ENCODE results near the gene PDGFRB.
A peak's percentile ranks its signal among the peaks of the same experiment; 100 is the strongest.

PDGFRB gene

GRCh38 chr5:150129454-150129812 is 26.2 kb downstream of the PDGFRB start:
- no peak for DNase-seq

- no peak for DNase-seq
These were observed 28.8 kb downstream of the PDGFRB start for GRCh38 chr5:150126921-150127265.

DNA sequence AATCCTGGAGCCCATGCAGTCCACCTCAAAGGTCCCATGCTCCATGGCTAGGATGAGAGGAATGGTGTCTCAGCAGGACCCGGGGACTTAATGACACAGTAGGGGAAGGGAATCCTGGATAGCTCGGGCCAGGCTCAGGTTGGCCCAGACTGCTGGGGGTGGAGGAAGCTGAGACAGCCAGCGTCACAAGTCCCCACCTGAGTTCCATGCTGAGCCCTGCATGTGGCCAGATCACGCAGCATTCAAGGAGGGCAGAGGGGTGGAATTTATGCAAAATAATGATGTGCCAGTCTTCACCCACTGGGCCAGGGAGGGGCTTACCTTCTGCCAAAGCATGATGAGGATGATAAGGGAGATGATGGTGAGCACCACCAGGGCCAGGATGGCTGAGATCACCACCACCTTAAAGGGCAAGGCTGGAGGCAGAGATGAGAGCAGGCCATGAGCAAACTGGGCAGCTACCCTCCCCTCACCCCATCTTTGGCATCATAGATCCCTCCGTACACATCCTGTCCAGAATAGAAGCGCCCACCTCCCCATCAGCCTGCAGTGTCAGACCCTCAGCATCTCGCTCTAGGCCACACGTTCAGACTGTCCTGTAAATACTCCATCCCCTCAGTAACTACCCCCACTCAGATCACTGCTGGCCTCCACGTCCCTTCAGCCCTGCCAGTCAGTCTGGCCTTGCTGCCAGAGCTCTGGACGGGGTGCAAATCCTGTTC is 29.3 kb downstream of the PDGFRB start:
- DNase-seq: no peak

- DNase-seq: no peak
These were observed 30.3 kb downstream of the PDGFRB start for GRCh38 chr5:150125334-150125733.

DNA sequence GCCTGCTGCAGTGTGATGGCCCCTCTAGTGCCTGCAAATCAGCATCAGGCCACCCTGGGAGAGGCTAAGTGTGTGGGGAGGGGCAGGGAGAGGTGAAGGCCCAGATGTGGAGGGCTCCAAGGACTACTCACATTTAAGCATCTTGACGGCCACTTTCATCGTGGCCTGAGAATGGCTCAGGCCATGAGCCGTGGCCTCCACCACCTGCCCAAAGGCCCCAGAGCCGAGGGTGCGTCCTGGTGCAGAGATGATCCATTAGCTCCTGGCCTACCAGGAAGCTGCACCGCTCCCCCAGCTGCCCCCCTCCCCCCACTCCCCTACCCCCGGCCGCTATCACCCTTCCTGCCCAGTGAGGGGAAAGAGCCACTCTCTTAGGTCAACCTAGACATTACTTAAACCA is 31.0 kb downstream of the PDGFRB start:
- DNase-seq: no peak

DNA sequence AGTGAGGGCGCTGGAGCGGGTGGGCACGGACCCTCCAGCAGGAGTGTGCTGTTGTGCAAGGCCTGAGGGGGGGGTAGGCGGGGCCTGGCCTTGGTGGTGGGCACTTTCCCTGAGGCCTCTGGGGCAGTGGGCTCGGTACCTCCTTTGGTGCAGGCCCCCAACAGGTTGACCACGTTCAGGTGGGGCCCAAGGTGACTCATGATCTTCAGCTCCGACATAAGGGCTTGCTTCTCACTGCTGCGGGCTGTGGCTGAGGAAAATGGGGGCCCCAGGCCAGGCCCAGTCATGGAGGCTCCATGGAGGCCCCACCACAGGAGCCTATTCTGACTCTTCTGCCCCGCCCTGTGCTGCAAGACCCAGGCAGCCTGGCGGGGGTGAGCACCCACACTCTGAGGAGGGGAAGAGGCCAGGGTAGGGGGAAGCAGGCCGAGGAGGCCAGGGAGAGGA is 31.5 kb downstream of the PDGFRB start:
- no peak for DNase-seq

DNA sequence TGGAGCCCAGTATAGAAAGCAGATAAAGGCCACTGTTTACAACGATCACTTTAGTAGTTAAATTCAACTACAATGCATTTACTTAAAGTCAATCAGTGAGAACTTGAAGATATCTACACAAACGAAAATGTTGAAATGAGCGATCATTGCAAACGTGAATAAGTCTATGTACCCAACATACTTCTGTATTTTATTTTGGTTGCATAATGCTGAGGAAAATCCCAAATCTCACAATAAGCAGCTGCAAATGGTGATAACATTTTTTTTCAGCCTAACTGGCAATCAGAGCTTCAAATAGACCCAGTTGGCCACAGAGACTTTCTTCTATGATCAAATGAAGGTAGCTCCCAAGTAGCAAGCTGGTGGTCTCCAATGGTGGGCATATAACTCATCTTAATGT is 32.1 kb downstream of the PDGFRB start:
- no peak for DNase-seq

- DNase-seq: no peak
These were observed 32.8 kb downstream of the PDGFRB start for GRCh38 chr5:150122536-150123481.

- DNase-seq: no peak
These were observed 33.5 kb downstream of the PDGFRB start for GRCh38 chr5:150122158-150122510.

DNA sequence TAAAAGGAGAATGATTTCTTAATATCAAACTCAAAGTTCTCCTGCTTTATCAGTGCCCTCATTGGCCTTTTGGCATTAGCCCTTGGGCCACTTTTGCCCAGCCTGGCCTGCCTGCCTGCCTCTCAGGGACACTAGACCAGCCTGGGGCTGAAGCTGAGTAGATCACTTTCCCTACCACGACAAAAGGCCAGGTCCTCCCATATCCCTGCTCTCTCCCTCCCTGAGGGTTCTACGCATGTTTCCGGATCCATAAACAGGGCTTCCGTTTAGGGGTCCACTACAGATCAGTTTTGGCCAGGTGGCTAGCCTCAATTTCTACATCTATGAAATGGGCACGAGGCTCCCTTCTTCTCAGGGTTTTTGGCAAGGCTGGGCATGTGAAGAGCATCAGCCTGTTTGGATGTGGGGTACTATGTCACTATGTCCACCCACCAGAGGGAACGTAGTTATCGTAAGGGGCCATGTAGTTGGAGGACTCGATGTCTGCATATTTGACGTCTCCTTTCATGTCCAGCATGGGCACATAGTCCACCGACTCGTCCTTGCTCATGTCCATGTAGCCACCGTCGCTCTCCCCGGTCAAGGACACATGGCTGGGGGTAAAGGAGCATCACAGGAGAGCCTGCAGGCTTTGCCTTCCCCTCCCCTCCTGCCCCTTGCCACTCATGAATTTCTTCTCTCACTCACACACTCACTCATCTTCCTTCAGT is 34.0 kb downstream of the PDGFRB start:
- no peak for DNase-seq

GRCh38 chr5:150120617-150121447 is 34.8 kb downstream of the PDGFRB start:
- DNase-seq: peak; percentile 9

GRCh38 chr5:150120062-150120441 is 35.6 kb downstream of the PDGFRB start:
- peak; percentile 11 for DNase-seq

GRCh38 chr5:150119421-150120061 is 36.1 kb downstream of the PDGFRB start:
- DNase-seq: peak; percentile 25

DNA sequence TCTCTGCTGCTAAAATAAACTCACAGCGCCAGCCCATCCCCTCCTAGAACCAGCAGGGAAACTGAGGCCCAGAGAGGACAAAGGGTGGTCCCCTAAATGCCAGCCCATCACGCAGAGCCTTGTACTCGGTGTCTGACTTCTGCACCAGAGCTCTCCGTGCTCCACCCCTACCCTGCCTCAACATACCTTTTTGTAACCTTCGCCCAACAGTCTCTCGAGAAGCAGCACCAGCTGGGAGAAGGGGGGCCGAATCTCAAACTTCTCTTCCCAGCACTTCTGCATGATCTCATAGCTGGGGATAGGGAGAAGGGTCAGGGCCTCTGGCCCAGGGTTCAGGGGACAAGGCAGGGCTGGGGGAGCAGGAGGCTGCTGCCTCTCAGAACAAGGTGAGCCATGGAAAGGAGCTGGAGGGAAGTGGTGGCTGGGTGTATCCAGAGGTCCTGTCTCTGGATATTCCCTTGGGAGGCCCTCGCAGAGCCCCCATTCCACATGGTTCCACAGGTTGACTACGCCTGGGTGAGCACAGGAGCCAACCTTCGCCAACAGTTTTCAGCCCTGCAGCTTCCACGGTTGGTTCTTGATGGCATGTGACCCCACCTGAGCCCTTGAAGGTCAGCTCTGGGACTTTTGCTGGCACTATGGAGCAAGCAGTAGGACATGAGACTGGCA is 37.0 kb downstream of the PDGFRB start:
- DNase-seq: peak; percentile 17

- DNase-seq: peak; percentile 17
These were observed 37.6 kb downstream of the PDGFRB start for GRCh38 chr5:150117945-150118560.

- peak; percentile 13 for DNase-seq
These were observed 38.8 kb downstream of the PDGFRB start for GRCh38 chr5:150116667-150117400.

GRCh38 chr5:150114773-150115408 is 40.8 kb downstream of the PDGFRB start:
- DNase-seq: peak; percentile 7

- peak; percentile 14 for DNase-seq
These were observed 41.5 kb downstream of the PDGFRB start for GRCh38 chr5:150114102-150114641.

DNA sequence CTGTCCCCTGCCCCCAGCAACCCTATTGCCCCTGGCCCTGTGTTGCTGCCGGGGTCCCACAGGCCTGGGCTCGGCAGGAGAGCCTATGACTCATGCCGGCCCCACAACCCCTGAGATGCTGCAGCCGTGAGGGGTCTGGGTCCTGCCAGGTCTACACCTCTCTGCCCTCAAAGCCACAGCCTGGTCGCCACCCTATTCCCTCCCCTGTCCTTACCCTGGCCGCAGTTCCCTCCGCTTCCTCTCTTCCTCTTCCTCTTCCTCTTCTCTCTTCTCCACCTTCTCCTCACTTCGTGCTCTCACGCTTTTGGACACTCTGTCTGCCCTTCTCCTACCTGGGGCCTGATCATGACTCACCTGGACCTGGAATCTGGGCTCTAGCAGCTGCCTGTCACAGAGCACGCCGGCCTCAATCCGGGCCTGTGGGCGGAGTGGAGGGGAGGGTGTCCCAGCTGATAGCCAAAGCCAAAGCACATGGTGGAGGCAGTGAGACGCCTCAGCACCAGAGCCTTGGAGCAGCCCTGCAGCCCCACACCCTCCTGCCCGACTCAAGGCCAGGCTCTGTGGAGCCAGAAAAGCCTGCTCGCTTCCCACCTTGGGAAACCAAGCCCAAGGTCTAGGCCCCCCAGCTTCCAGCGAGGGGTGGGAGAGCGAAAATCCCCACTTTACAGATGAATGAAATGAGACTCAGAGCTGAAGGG is 42.4 kb downstream of the PDGFRB start:
- DNase-seq: peak; percentile 28
